ENCODE data around the gene ZC3H7B. TPM values are rescaled to one million over a fixed set of nuclear protein-coding genes. Genes with fewer than 3 reads are reported as not detected.

The ZC3H7B gene
- total RNA-seq, 1 experiment from 2014 or later, result 62.7 TPM

GRCh38 chr22:41327124-41327523 lies 25.8 kb downstream of the ZC3H7B start:
- Histone ChIP-seq H2AFZ (no peak overlapping the region), H3K4me3 (no peak overlapping the region), H3F3A (ENCODE audit: insufficient read depth, low read depth) (no peaks in the 10 kb centered on the region), H3K27ac (no peak overlapping the region), H3K4me2 (no peak overlapping the region), H3K27me3 (ENCODE audit: insufficient read depth, low read depth) (no peaks in the 10 kb centered on the region), H3K36me3 (ENCODE audit: low read depth) (0 out of 2 replicates have a peak, but pooled peaks cover 3% of the 10 kb centered on the region), H3K9me3 (ENCODE audit: insufficient read depth, low read depth) (no peaks in the 10 kb centered on the region), H3K9me2 (ENCODE audit: insufficient read depth) (no peaks in the 10 kb centered on the region), H4K20me1 (ENCODE audit: insufficient read depth) (peaks cover 4% of the 10 kb centered on the region), H3K4me1 (replicated peaks; ENCODE audit: insufficient read depth) (no peaks in the 10 kb centered on the region), H3K79me2 (ENCODE audit: low read depth) (no peaks in the 10 kb centered on the region)
- CTCF ChIA-PET, result no interaction called here
- no peak for DNase-seq
- POLR2A ChIA-PET (ENCODE audit: unreplicated experiment), result no interaction called here
- intact Hi-C loops (cut with micrococcal nuclease; ENCODE audit: unreplicated experiment), result no loop called here
- no TSS peak for BruUV-seq (replicated peaks)
- TF ChIP-seq, protein P1, sequence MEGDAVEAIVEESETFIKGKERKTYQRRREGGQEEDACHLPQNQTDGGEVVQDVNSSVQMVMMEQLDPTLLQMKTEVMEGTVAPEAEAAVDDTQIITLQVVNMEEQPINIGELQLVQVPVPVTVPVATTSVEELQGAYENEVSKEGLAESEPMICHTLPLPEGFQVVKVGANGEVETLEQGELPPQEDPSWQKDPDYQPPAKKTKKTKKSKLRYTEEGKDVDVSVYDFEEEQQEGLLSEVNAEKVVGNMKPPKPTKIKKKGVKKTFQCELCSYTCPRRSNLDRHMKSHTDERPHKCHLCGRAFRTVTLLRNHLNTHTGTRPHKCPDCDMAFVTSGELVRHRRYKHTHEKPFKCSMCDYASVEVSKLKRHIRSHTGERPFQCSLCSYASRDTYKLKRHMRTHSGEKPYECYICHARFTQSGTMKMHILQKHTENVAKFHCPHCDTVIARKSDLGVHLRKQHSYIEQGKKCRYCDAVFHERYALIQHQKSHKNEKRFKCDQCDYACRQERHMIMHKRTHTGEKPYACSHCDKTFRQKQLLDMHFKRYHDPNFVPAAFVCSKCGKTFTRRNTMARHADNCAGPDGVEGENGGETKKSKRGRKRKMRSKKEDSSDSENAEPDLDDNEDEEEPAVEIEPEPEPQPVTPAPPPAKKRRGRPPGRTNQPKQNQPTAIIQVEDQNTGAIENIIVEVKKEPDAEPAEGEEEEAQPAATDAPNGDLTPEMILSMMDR (conservative IDR thresholded peaks at IDR 0.05), result no peak
- no peak for TF ChIP-seq EZH2 (IDR thresholded peaks at IDR 0.05; ENCODE audit: low read depth)

DNA sequence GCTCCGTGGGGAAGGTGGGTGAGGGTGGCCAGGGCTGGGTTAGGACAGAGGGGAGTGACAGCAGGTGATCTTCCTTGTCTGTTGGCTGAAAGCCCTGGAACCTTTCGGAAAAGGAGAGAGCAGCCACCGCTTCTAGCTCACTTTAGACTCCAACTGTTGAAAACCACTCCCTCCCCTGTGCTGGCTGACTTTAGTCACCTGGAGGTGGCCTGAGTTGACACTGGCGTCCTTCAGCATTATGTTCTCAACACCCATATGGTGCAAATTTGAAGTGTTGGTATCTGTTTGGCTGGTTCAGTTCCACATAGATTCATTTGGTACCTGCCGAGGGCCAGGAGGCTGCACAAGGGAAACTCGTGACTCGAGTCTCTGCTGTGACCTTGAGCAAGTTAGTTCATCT lies 28.8 kb downstream of the ZC3H7B start:
- intact Hi-C loops (cut with micrococcal nuclease; ENCODE audit: unreplicated experiment), result no loop called here
- ChIA-PET CTCF (no interaction called here), POLR2A (ENCODE audit: unreplicated experiment) (no interaction called here)
- TF ChIP-seq, protein P1 (conservative IDR thresholded peaks at IDR 0.05), result no peak
- no peak for TF ChIP-seq EZH2 (IDR thresholded peaks at IDR 0.05; ENCODE audit: low read depth)
- Histone ChIP-seq H2AFZ (no peak overlapping the region), H4K20me1 (ENCODE audit: insufficient read depth) (no peaks in the 10 kb centered on the region; the same call in 1 of the 2 replicates), H3K36me3 (ENCODE audit: low read depth) (0 out of 2 replicates have a peak, but pooled peaks cover 8% of the 10 kb centered on the region), H3K79me2 (ENCODE audit: low read depth) (no peaks in the 10 kb centered on the region), H3F3A (ENCODE audit: insufficient read depth, low read depth) (no peaks in the 10 kb centered on the region; the same call in 1 of the 2 replicates), H3K9me3 (ENCODE audit: insufficient read depth, low read depth) (no peaks in the 10 kb centered on the region), H3K4me2 (no peak overlapping the region), H3K27me3 (ENCODE audit: insufficient read depth, low read depth) (no peaks in the 10 kb centered on the region), H3K27ac (no peak overlapping the region), H3K9me2 (ENCODE audit: insufficient read depth) (no peaks in the 10 kb centered on the region), H3K4me3 (no peak overlapping the region), H3K4me1 (replicated peaks; ENCODE audit: insufficient read depth) (no peaks in the 10 kb centered on the region)
- no peak for DNase-seq
- no TSS peak for BruUV-seq (replicated peaks)

DNA sequence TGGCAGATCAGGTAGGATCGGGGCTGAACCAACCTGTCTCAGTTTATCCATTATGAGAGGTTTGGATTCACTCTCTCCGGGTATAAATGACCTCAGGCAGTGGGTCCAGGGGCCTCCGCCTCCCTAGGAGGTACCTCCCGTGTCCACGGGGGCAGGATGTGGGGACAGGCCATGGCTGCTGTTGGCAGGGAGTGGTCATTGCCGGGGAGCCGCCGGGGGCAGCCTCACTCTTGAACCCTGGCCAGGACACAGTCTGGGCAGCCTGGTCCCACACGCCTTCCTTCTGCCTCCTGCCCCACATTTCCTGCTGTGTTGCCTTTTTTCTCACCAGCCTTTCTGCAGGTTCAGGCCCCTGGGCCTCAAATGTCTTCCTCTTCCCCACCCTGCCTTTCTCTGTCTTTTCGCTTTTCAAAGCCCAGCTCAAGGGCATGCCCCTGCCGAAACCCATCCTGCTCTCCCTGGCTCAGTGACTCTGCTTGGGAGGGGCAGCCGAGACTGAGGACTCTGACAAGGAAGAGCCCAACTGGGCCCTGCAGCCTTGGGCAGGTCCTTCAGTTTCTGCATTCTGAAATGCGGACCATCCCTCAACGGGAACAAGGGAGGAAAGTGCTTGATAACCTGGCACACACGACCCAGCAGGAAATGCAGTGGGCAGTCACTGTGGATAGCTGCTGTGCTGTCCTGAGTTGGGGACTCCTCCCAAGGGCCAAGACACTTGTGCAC lies 31.1 kb downstream of the ZC3H7B start:
- POLR2A ChIA-PET (ENCODE audit: unreplicated experiment), result no interaction called here
- H3K4me3 ChIP-seq, result no peak overlapping the region
- DNase-seq, result no peak
- H2AFZ ChIP-seq, result no peak overlapping the region
- no peaks in the 10 kb centered on the region; the same call in 1 of the 2 replicates for H4K20me1 ChIP-seq (ENCODE audit: insufficient read depth)
- H3K4me2 ChIP-seq, result no peak overlapping the region
- no TSS peak for BruUV-seq (replicated peaks)
- TF ChIP-seq EZH2 (IDR thresholded peaks at IDR 0.05; ENCODE audit: low read depth), result no peak
- TF ChIP-seq, protein P1 (conservative IDR thresholded peaks at IDR 0.05), result no peak
- no peak overlapping the region for H3K27ac ChIP-seq
- H3K9me2 ChIP-seq (ENCODE audit: insufficient read depth), result no peaks in the 10 kb centered on the region
- H3F3A ChIP-seq (ENCODE audit: insufficient read depth, low read depth), result no peaks in the 10 kb centered on the region; the same call in 1 of the 2 replicates
- no peaks in the 10 kb centered on the region for H3K27me3 ChIP-seq (ENCODE audit: insufficient read depth, low read depth)
- intact Hi-C loops (cut with micrococcal nuclease; ENCODE audit: unreplicated experiment), result no loop called here
- H3K4me1 ChIP-seq (replicated peaks; ENCODE audit: insufficient read depth), result no peaks in the 10 kb centered on the region
- H3K36me3 ChIP-seq (ENCODE audit: low read depth), result 0 out of 2 replicates have a peak, but pooled peaks cover 8% of the 10 kb centered on the region
- no peaks in the 10 kb centered on the region for H3K79me2 ChIP-seq (ENCODE audit: low read depth)
- CTCF ChIA-PET, result no interaction called here
- no peaks in the 10 kb centered on the region for H3K9me3 ChIP-seq (ENCODE audit: insufficient read depth, low read depth)

All from PC-9 (cell line).